ENCODE data around the gene P2RY6. TPM values are rescaled to one million over a fixed set of nuclear protein-coding genes. Genes with fewer than 3 reads are reported as not detected.

P2RY6 gene
- total and polyA plus RNA-seq, 5 donors from 2014 or later = not detected

GRCh38 chr11:73281796-73282660 lies 9.9 kb downstream of the P2RY6 start:
- Histone ChIP-seq H3K27me3 (ENCODE audit: control insufficient read depth, insufficient read depth, low read length) (no peaks in the 10 kb centered on the region), H3K9me3 (ENCODE audit: control insufficient read depth in 2 of 2, low read length in 2 of 2) (no peaks in the 10 kb centered on the region), H3K27ac (ENCODE audit: insufficient read depth, low read length, poor library complexity, severe bottlenecking) (no peak overlapping the region), H3K4me3 (ENCODE audit: low read depth, low read length) (no peak overlapping the region), H3K4me1 (ENCODE audit: control insufficient read depth, insufficient read depth, low read length, poor library complexity, severe bottlenecking) (no peaks in the 10 kb centered on the region), H3K36me3 (ENCODE audit: control insufficient read depth, insufficient read depth, low read length) (no peaks in the 10 kb centered on the region)
- DNase-seq = no peak
- Mint-ChIP-seq H3K27ac (peak overlapping the region in 1 of 3 donors; percentile 23), H3K4me1 (peaks cover 0 to 4% (median 0%) of the 10 kb centered on the region in 4 donors), H3K4me3 (no peak overlapping the region), H3K27me3 (peaks cover 5% of the 10 kb centered on the region), H3K9me3 (peaks cover 0 to 1% (median 0%) of the 10 kb centered on the region in 7 donors), H3K36me3 (no peaks in the 10 kb centered on the region)
- no peak for ATAC-seq (ENCODE audit: low read depth in 2 of 2)

GRCh38 chr11:73283276-73284000 lies 11.3 kb downstream of the P2RY6 start:
- Histone ChIP-seq H3K27ac (ENCODE audit: insufficient read depth, low read length, poor library complexity, severe bottlenecking) (no peak overlapping the region), H3K27me3 (ENCODE audit: control insufficient read depth, insufficient read depth, low read length) (no peaks in the 10 kb centered on the region), H3K4me3 (ENCODE audit: low read depth, low read length) (no peak overlapping the region), H3K4me1 (ENCODE audit: control insufficient read depth, insufficient read depth, low read length, poor library complexity, severe bottlenecking) (no peaks in the 10 kb centered on the region), H3K9me3 (ENCODE audit: control insufficient read depth in 2 of 2, low read length in 2 of 2) (no peaks in the 10 kb centered on the region), H3K36me3 (ENCODE audit: control insufficient read depth, insufficient read depth, low read length) (no peaks in the 10 kb centered on the region)
- peaks cover 0 to 4% (median 0%) of the 10 kb centered on the region in 4 donors for H3K4me1 Mint-ChIP-seq
- no peak overlapping the region for H3K4me3 Mint-ChIP-seq
- H3K9me3 Mint-ChIP-seq = peaks cover 0 to 1% (median 0%) of the 10 kb centered on the region in 7 donors
- peaks cover 5% of the 10 kb centered on the region for H3K27me3 Mint-ChIP-seq
- no peak for DNase-seq
- H3K36me3 Mint-ChIP-seq = no peaks in the 10 kb centered on the region
- no peak for ATAC-seq (ENCODE audit: low read depth in 2 of 2)
- no peak overlapping the region for H3K27ac Mint-ChIP-seq

GRCh38 chr11:73284106-73284505 lies 12.0 kb downstream of the P2RY6 start:
- Mint-ChIP-seq H3K4me1 (peaks cover 0 to 6% (median 1%) of the 10 kb centered on the region in 4 donors), H3K36me3 (no peaks in the 10 kb centered on the region), H3K9me3 (peaks cover 0 to 1% (median 0%) of the 10 kb centered on the region in 7 donors), H3K27ac (no peak overlapping the region), H3K4me3 (no peak overlapping the region), H3K27me3 (peaks cover 5% of the 10 kb centered on the region)
- H3K36me3 ChIP-seq (ENCODE audit: control insufficient read depth, insufficient read depth, low read length) = no peaks in the 10 kb centered on the region
- H3K27ac ChIP-seq (ENCODE audit: insufficient read depth, low read length, poor library complexity, severe bottlenecking) = no peak overlapping the region
- ATAC-seq (ENCODE audit: low read depth in 2 of 2) (no peak), DNase-seq (no peak)
- no peak overlapping the region for H3K4me3 ChIP-seq (ENCODE audit: low read depth, low read length)
- H3K9me3 ChIP-seq (ENCODE audit: control insufficient read depth in 2 of 2, low read length in 2 of 2) = no peaks in the 10 kb centered on the region
- H3K27me3 ChIP-seq (ENCODE audit: control insufficient read depth, insufficient read depth, low read length) = no peaks in the 10 kb centered on the region
- peaks cover 5% of the 10 kb centered on the region for H3K4me1 ChIP-seq (ENCODE audit: control insufficient read depth, insufficient read depth, low read length, poor library complexity, severe bottlenecking)

- no peaks in the 10 kb centered on the region for H3K36me3 Mint-ChIP-seq
- DNase-seq (no peak), ATAC-seq (ENCODE audit: low read depth in 2 of 2) (no peak)
- peak overlapping the region in 2 of 3 donors; percentile 1 to 86 for H3K27ac Mint-ChIP-seq
- H3K4me3 Mint-ChIP-seq = no peak overlapping the region
- H3K27ac ChIP-seq (ENCODE audit: insufficient read depth, low read length, poor library complexity, severe bottlenecking) = no peak overlapping the region
- H3K4me1 Mint-ChIP-seq = peaks cover 0 to 7% (median 2%) of the 10 kb centered on the region in 4 donors
- no peak overlapping the region for H3K4me3 ChIP-seq (ENCODE audit: low read depth, low read length)
- no peaks in the 10 kb centered on the region for H3K36me3 ChIP-seq (ENCODE audit: control insufficient read depth, insufficient read depth, low read length)
- H3K27me3 ChIP-seq (ENCODE audit: control insufficient read depth, insufficient read depth, low read length) = no peaks in the 10 kb centered on the region
- H3K27me3 Mint-ChIP-seq = peaks cover 5% of the 10 kb centered on the region
- H3K9me3 ChIP-seq (ENCODE audit: control insufficient read depth in 2 of 2, low read length in 2 of 2) = no peaks in the 10 kb centered on the region
- peaks cover 5% of the 10 kb centered on the region for H3K4me1 ChIP-seq (ENCODE audit: control insufficient read depth, insufficient read depth, low read length, poor library complexity, severe bottlenecking)
- peaks cover 0 to under 1% (median 0%) of the 10 kb centered on the region in 7 donors for H3K9me3 Mint-ChIP-seq
These were observed 13.6 kb downstream of the P2RY6 start for GRCh38 chr11:73285721-73286120.

GRCh38 chr11:73286240-73286810 lies 14.2 kb downstream of the P2RY6 start:
- Histone ChIP-seq H3K9me3 (ENCODE audit: control insufficient read depth in 2 of 2, low read length in 2 of 2) (no peaks in the 10 kb centered on the region), H3K4me3 (ENCODE audit: low read depth, low read length) (no peak overlapping the region), H3K27ac (ENCODE audit: insufficient read depth, low read length, poor library complexity, severe bottlenecking) (no peak overlapping the region), H3K4me1 (ENCODE audit: control insufficient read depth, insufficient read depth, low read length, poor library complexity, severe bottlenecking) (peaks cover 5% of the 10 kb centered on the region), H3K27me3 (ENCODE audit: control insufficient read depth, insufficient read depth, low read length) (no peaks in the 10 kb centered on the region), H3K36me3 (ENCODE audit: control insufficient read depth, insufficient read depth, low read length) (no peaks in the 10 kb centered on the region)
- H3K27ac Mint-ChIP-seq = no peak overlapping the region
- H3K36me3 Mint-ChIP-seq = no peaks in the 10 kb centered on the region
- peaks cover 5% of the 10 kb centered on the region for H3K27me3 Mint-ChIP-seq
- ATAC-seq (ENCODE audit: low read depth in 2 of 2) (no peak), DNase-seq (no peak)
- H3K4me1 Mint-ChIP-seq = peaks cover 0 to 6% (median 2%) of the 10 kb centered on the region in 4 donors
- no peaks in the 10 kb centered on the region for H3K9me3 Mint-ChIP-seq
- H3K4me3 Mint-ChIP-seq = no peak overlapping the region

- Mint-ChIP-seq H3K4me3 (no peak overlapping the region), H3K27me3 (no peaks in the 10 kb centered on the region), H3K36me3 (no peaks in the 10 kb centered on the region), H3K9me3 (no peaks in the 10 kb centered on the region), H3K4me1 (peaks cover 0 to 6% (median 2%) of the 10 kb centered on the region in 4 donors), H3K27ac (no peak overlapping the region)
- no peaks in the 10 kb centered on the region for H3K27me3 ChIP-seq (ENCODE audit: control insufficient read depth, insufficient read depth, low read length)
- H3K4me3 ChIP-seq (ENCODE audit: low read depth, low read length) = no peak overlapping the region
- ATAC-seq (ENCODE audit: low read depth in 2 of 2) (no peak), DNase-seq (no peak)
- H3K4me1 ChIP-seq (ENCODE audit: control insufficient read depth, insufficient read depth, low read length, poor library complexity, severe bottlenecking) = peaks cover 5% of the 10 kb centered on the region
- H3K27ac ChIP-seq (ENCODE audit: insufficient read depth, low read length, poor library complexity, severe bottlenecking) = no peak overlapping the region
- H3K9me3 ChIP-seq (ENCODE audit: control insufficient read depth in 2 of 2, low read length in 2 of 2) = no peaks in the 10 kb centered on the region
- H3K36me3 ChIP-seq (ENCODE audit: control insufficient read depth, insufficient read depth, low read length) = no peaks in the 10 kb centered on the region
These were observed 15.4 kb downstream of the P2RY6 start for GRCh38 chr11:73287400-73288101.

GRCh38 chr11:73288192-73288872 lies 16.2 kb downstream of the P2RY6 start:
- H3K9me3 Mint-ChIP-seq = no peaks in the 10 kb centered on the region
- Histone ChIP-seq H3K27me3 (ENCODE audit: control insufficient read depth, insufficient read depth, low read length) (no peaks in the 10 kb centered on the region), H3K27ac (ENCODE audit: insufficient read depth, low read length, poor library complexity, severe bottlenecking) (no peak overlapping the region), H3K9me3 (ENCODE audit: control insufficient read depth in 2 of 2, low read length in 2 of 2) (no peaks in the 10 kb centered on the region), H3K36me3 (ENCODE audit: control insufficient read depth, insufficient read depth, low read length) (no peaks in the 10 kb centered on the region), H3K4me1 (ENCODE audit: control insufficient read depth, insufficient read depth, low read length, poor library complexity, severe bottlenecking) (peaks cover 5% of the 10 kb centered on the region), H3K4me3 (ENCODE audit: low read depth, low read length) (no peak overlapping the region)
- no peaks in the 10 kb centered on the region for H3K27me3 Mint-ChIP-seq
- peak overlapping the region in 1 of 3 donors; percentile 20 for H3K27ac Mint-ChIP-seq
- ATAC-seq (ENCODE audit: low read depth in 2 of 2) (no peak), DNase-seq (no peak)
- H3K4me1 Mint-ChIP-seq = peaks cover 0 to 6% (median 2%) of the 10 kb centered on the region in 4 donors
- no peak overlapping the region for H3K4me3 Mint-ChIP-seq
- no peaks in the 10 kb centered on the region for H3K36me3 Mint-ChIP-seq
